GM12864 (cell line): Measurements from ENCODE around the gene GPC4.
"Not testable (repeated sequence)": the region's sequence is repeated elsewhere in the genome, so short reads cannot be mapped to it uniquely, and the experiment has no call there.

Experiments used
- DNase-seq: peaks from one replicate; pipeline ENCODE4 v3.0.0-alpha.2; 2011; ENCODE audit warnings: low read depth
- H3K4me3 ChIP-seq: 2 replicates; pipeline ENCODE4 v1.5.1; 2011; ENCODE audit warnings: mild to moderate bottlenecking, low read depth, low read length, control low read depth
- CTCF ChIP-seq: IDR thresholded peaks from 2 replicates; pipeline ENCODE4 v1.5.1; 2011; ENCODE audit warnings: low read depth, mild to moderate bottlenecking, moderate library complexity, low read length, control low read depth, inconsistent platforms; ENCODE audit errors: missing control alignments

GPC4 gene

GRCh38 chrX:133332737-133333136, 82.6 kb downstream of the GPC4 start:
- no peak for TF ChIP-seq CTCF
- H3K4me3 ChIP-seq, result no peak overlapping the region
- no peak for DNase-seq

GRCh38 chrX:133330956-133331355, 84.3 kb downstream of the GPC4 start:
- no peak for DNase-seq
- no peak overlapping the region for H3K4me3 ChIP-seq
- TF ChIP-seq CTCF, result no peak

GRCh38 chrX:133325422-133325821, 89.9 kb downstream of the GPC4 start:
- H3K4me3 ChIP-seq, result no peak overlapping the region
- DNase-seq, result no peak
- no peak for TF ChIP-seq CTCF

- no peak for TF ChIP-seq CTCF
- no peak overlapping the region for H3K4me3 ChIP-seq
- DNase-seq, result no peak
Observed at GRCh38 chrX:133323431-133323830, 91.9 kb downstream of the GPC4 start.

GRCh38 chrX:133322269-133322668, 93.0 kb downstream of the GPC4 start:
- not testable (repeated sequence) for H3K4me3 ChIP-seq, DNase-seq

GRCh38 chrX:133321451-133321850, 93.8 kb downstream of the GPC4 start:
- H3K4me3 ChIP-seq, result no peak overlapping the region
- no peak for TF ChIP-seq CTCF
- DNase-seq, result no peak

GRCh38 chrX:133314281-133314680, 101.0 kb downstream of the GPC4 start:
- no peak for DNase-seq
- H3K4me3 ChIP-seq, result no peak overlapping the region
- no peak for TF ChIP-seq CTCF

- no peak overlapping the region for H3K4me3 ChIP-seq
- TF ChIP-seq CTCF, result no peak
- no peak for DNase-seq
Observed at GRCh38 chrX:133308499-133308897, 106.8 kb downstream of the GPC4 start.
